HepG2 (cell line): ENCODE results near the gene POLR3K. TPM values are rescaled to one million over a fixed set of nuclear protein-coding genes. Genes with fewer than 3 reads are reported as not detected.
"Not testable (repeated sequence)": the region's sequence is repeated elsewhere in the genome, so short reads cannot be mapped to it uniquely, and the experiment has no call there.

Experiments used
- ATAC-seq: fragments of 200-7000 bp; cut with Tn5 transposase; 3 replicates; pipeline ENCODE4 v1.9.1; 2020; ENCODE audit warnings: mild to moderate bottlenecking, moderate library complexity
- BruUV-seq: library from RNA; stranded (reverse); fragments of 400-500 nt; replicated peaks from 2 replicates; lab custom pipeline; 2021; lab: Mats Ljungman, UMichigan
- CTCF ChIA-PET: fragments of 300-600 bp; formaldehyde crosslinking; extraction: SDS; loops from one replicate; lab custom pipeline; 2021; ENCODE audit warnings: low total read pairs, inconsistent platforms, low intra/inter-chr PET ratio; lab: Yijun Ruan, JAX
- POLR2A ChIA-PET: fragments of 350-600 bp; sonication (Branson Sonifier 250); formaldehyde crosslinking; loops from one replicate; lab custom pipeline; 2020; ENCODE audit warnings: antibody characterized with exemption, inconsistent platforms; lab: Yijun Ruan, JAX
- DNase-seq: peaks from one replicate; pipeline ENCODE4 v3.0.0-alpha.2; 2015; ENCODE audit warnings: low spot score
- FAIRE-seq: peaks from 3 replicates; lab custom pipeline; 2011; peaks lifted over from hg19 to GRCh38; lab: Jason Lieb, UNC
- H2AFZ ChIP-seq: one replicate; pipeline ENCODE4 v1.6.1; 2011; ENCODE audit warnings: low read length, inconsistent platforms
- H3K27ac ChIP-seq: fragments of 300-600 bp; 3 replicates; pipeline ENCODE4 v1.8.0; 2011; ENCODE audit warnings: mixed run types, mild to moderate bottlenecking, mixed read lengths, low read length, inconsistent platforms; ENCODE audit not compliant: insufficient read depth; ENCODE audit errors: extremely low read length
- H3K27me3 ChIP-seq, 2 experiments: fragments of 200-600 bp in 1 of 2; 2 replicates in 1 of 2; 3 replicates in 1 of 2; pipeline versions ENCODE4 v1.6.0 to v1.8.0; 2011; ENCODE audit warnings: low read length in 2 of 2, mild to moderate bottlenecking in 2 of 2, moderate library complexity in 2 of 2, inconsistent platforms in 1 of 2; ENCODE audit not compliant: insufficient read depth in 2 of 2, control insufficient read depth in 1 of 2
- H3K36me3 ChIP-seq, 2 experiments: fragments of 200-600 bp in 1 of 2; replicated peaks in 1 of 2; 2 replicates in 1 of 2; 3 replicates in 1 of 2; pipeline versions ENCODE4 v1.5.1 to v1.8.0; 2011; ENCODE audit warnings: low read length in 2 of 2, inconsistent platforms in 1 of 2; ENCODE audit not compliant: insufficient read depth in 2 of 2, control insufficient read depth in 1 of 2
- H3K4me1 ChIP-seq: 2 replicates; pipeline ENCODE4 v1.5.1; 2012; ENCODE audit warnings: low read length, inconsistent platforms; ENCODE audit not compliant: insufficient read depth
- H3K4me2 ChIP-seq: 2 replicates; pipeline ENCODE4 v1.6.0; 2011; ENCODE audit warnings: low read depth, low read length, inconsistent platforms
- H3K4me3 ChIP-seq, 3 experiments: fragments of 200-600 bp in 1 of 3; sonication (generic), shearing (Covaris generic) in 1 of 3; replicated peaks in 1 of 3; 2 replicates each; pipeline ENCODE4 v1.5.1; 2011 to 2016; ENCODE audit warnings: low read length in 3 of 3, inconsistent platforms in 2 of 3, low read depth in 2 of 3, mild to moderate bottlenecking in 2 of 3, control low read depth in 1 of 3, mixed read lengths in 1 of 3; ENCODE audit not compliant: insufficient read depth in 1 of 3
- H3K79me2 ChIP-seq: one replicate; pipeline ENCODE4 v1.6.1; 2011; ENCODE audit warnings: low read length, inconsistent platforms; ENCODE audit not compliant: insufficient read depth
- H3K9ac ChIP-seq: 2 replicates; pipeline ENCODE4 v1.6.0; 2011; ENCODE audit warnings: mild to moderate bottlenecking, low read depth, low read length, inconsistent platforms; ENCODE audit not compliant: insufficient read depth
- H3K9me3 ChIP-seq: 2 replicates; pipeline ENCODE4 v1.5.1; 2012; ENCODE audit warnings: mild to moderate bottlenecking, low read length
- H4K20me1 ChIP-seq: 2 replicates; pipeline ENCODE4 v1.6.0; 2011; ENCODE audit warnings: inconsistent platforms, mild to moderate bottlenecking, low read length, moderate library complexity; ENCODE audit not compliant: insufficient read depth
- AGO2 ChIP-seq: fragments of 200-400 bp; formaldehyde crosslinking; optimal IDR thresholded peaks from 2 replicates; pipeline ENCODE3; 2017; ENCODE audit warnings: mild to moderate bottlenecking, low read depth, low read length, moderate library complexity
- CEBPB ChIP-seq: IDR thresholded peaks from 2 replicates; pipeline ENCODE4 v1.6.1; 2011; ENCODE audit warnings: low read depth, low read length, improper control_type of control experiment, borderline replicate concordance
- ZFX ChIP-seq: sonication (generic); formaldehyde crosslinking; IDR thresholded peaks from 2 replicates; pipeline ENCODE4 v1.4.0; 2020; ENCODE audit warnings: mild to moderate bottlenecking, low read depth, missing genetic modification reagents, moderate library complexity
- WGBS: methylation state at CpG from one replicate; pipeline ENCODE4 v1.1.6; 2017; ENCODE audit warnings: low lambda C conversion rate; 5-methylcytosine and 5-hydroxymethylcytosine counted together
- in situ Hi-C: cut with HindIII; loops from 2 replicates; pipeline ENCODE4 v1.10.0; 2017; ENCODE audit warnings: low pct_unique_long_range_greater_than_20kb; ENCODE audit not compliant: extremely low pct_ligation_motif_present
- intact Hi-C: fragments of 100-400 bp; cut with micrococcal nuclease; formaldehyde crosslinking; loops from one replicate; pipeline ENCODE4 v1.10.0; 2022; ENCODE audit not compliant: unreplicated experiment
- polyA plus RNA-seq, 8 experiments: library from polyadenylated mRNA; depleted of rRNA in 3 of 8; stranded (reverse) in 7 of 8; unstranded in 1 of 8; fragments of >200 nt; fragmentation: Illumina TruSeq in 4 of 8; extraction: Trizol in 4 of 8; gene quantifications; 2 replicates each; pipeline versions ENCODE4 v1.2.1 to v1.2.3, GENCODE V29; 2011 to 2016; ENCODE audit warnings: low read depth in 4 of 8, missing spikeins in 1 of 8, mixed read lengths in 1 of 8; ENCODE audit not compliant: insufficient read depth in 1 of 8
- total RNA-seq, 5 experiments: library from RNA; depleted of rRNA; stranded (reverse); fragments of >200 nt; fragmentation: Illumina TruSeq; extraction: Trizol; gene quantifications; 2 replicates each; pipeline ENCODE4 v1.2.3, GENCODE V29; 2016; ENCODE audit warnings: low read depth in 1 of 5
- TF ChIP-seq, protein P1 (sequence below): sonication (generic); formaldehyde crosslinking; IDR thresholded peaks from 2 replicates; pipeline ENCODE4 v1.5.1; 2020; ENCODE audit warnings: mild to moderate bottlenecking, missing genetic modification reagents, moderate library complexity
- TF ChIP-seq, protein P2 (sequence below): sonication (generic); formaldehyde crosslinking; IDR thresholded peaks from 2 replicates; pipeline ENCODE4 v1.5.0; 2020; ENCODE audit warnings: missing genetic modification reagents

POLR3K gene
- total and polyA plus RNA-seq, 2 of the 13 experiments (the other 11 are each of a cell fraction or from before 2014, with no cell fraction given) = 14.8 to 18.8 TPM

- no peak for TF ChIP-seq ZFX
Observed at GRCh38 chr16:41439-42068, 11.9 kb downstream of the POLR3K start (continued).

GRCh38 chr16:38941-39892 is 14.2 kb downstream of the POLR3K start:
- H3K9ac ChIP-seq = no peak overlapping the region

GRCh38 chr16:38206-38605 is 15.2 kb downstream of the POLR3K start:
- WGBS = 80% methylated on average over 11 of the region's 11 CpGs
- CTCF ChIA-PET, H2AFZ ChIP-seq, H3K79me2 ChIP-seq, H3K4me2 ChIP-seq, POLR2A ChIA-PET, H3K9me3 ChIP-seq, intact Hi-C loops, H3K9ac ChIP-seq, DNase-seq, ATAC-seq, H3K36me3 ChIP-seq, FAIRE-seq, H4K20me1 ChIP-seq, H3K27ac ChIP-seq, H3K27me3 ChIP-seq, H3K4me3 ChIP-seq, in situ Hi-C loops, BruUV-seq: not testable (repeated sequence)
- H3K4me1 ChIP-seq = peaks cover 13% of the 10 kb centered on the region

More at GRCh38 chr16:38941-39892, 14.2 kb downstream of the POLR3K start:
- in situ Hi-C loops (no loop called here), intact Hi-C loops (no loop called here)
- ChIA-PET CTCF (no interaction called here), POLR2A (no interaction called here)
- Histone ChIP-seq H3K27ac (no peak overlapping the region), H3K79me2 (no peaks in the 10 kb centered on the region), H4K20me1 (no peaks in the 10 kb centered on the region), H2AFZ (no peak overlapping the region), H3K9me3 (no peaks in the 10 kb centered on the region), H3K4me1 (peaks cover 14% of the 10 kb centered on the region), H3K4me3 (no peak overlapping the region), H3K4me2 (no peak overlapping the region), H3K27me3 (no peaks in the 10 kb centered on the region), H3K36me3 (peaks cover 3 to 6% of the 10 kb centered on the region in 2 experiments; a peak in 1 of 5 replicates)
- TF ChIP-seq CEBPB = peak; percentile 39; the same call in 1 of the 2 replicates
- TF ChIP-seq, protein P1, sequence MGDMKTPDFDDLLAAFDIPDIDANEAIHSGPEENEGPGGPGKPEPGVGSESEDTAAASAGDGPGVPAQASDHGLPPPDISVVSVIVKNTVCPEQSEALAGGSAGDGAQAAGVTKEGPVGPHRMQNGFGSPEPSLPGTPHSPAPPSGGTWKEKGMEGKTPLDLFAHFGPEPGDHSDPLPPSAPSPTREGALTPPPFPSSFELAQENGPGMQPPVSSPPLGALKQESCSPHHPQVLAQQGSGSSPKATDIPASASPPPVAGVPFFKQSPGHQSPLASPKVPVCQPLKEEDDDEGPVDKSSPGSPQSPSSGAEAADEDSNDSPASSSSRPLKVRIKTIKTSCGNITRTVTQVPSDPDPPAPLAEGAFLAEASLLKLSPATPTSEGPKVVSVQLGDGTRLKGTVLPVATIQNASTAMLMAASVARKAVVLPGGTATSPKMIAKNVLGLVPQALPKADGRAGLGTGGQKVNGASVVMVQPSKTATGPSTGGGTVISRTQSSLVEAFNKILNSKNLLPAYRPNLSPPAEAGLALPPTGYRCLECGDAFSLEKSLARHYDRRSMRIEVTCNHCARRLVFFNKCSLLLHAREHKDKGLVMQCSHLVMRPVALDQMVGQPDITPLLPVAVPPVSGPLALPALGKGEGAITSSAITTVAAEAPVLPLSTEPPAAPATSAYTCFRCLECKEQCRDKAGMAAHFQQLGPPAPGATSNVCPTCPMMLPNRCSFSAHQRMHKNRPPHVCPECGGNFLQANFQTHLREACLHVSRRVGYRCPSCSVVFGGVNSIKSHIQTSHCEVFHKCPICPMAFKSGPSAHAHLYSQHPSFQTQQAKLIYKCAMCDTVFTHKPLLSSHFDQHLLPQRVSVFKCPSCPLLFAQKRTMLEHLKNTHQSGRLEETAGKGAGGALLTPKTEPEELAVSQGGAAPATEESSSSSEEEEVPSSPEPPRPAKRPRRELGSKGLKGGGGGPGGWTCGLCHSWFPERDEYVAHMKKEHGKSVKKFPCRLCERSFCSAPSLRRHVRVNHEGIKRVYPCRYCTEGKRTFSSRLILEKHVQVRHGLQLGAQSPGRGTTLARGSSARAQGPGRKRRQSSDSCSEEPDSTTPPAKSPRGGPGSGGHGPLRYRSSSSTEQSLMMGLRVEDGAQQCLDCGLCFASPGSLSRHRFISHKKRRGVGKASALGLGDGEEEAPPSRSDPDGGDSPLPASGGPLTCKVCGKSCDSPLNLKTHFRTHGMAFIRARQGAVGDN (CRISPR knock-in tag) = peak; percentile 11; the same call in 1 of the 2 replicates
- TF ChIP-seq, protein P2, sequence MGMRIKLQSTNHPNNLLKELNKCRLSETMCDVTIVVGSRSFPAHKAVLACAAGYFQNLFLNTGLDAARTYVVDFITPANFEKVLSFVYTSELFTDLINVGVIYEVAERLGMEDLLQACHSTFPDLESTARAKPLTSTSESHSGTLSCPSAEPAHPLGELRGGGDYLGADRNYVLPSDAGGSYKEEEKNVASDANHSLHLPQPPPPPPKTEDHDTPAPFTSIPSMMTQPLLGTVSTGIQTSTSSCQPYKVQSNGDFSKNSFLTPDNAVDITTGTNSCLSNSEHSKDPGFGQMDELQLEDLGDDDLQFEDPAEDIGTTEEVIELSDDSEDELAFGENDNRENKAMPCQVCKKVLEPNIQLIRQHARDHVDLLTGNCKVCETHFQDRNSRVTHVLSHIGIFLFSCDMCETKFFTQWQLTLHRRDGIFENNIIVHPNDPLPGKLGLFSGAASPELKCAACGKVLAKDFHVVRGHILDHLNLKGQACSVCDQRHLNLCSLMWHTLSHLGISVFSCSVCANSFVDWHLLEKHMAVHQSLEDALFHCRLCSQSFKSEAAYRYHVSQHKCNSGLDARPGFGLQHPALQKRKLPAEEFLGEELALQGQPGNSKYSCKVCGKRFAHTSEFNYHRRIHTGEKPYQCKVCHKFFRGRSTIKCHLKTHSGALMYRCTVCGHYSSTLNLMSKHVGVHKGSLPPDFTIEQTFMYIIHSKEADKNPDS (CRISPR knock-in tag) = no peak
- peak; percentile 64 for TF ChIP-seq AGO2
- ATAC-seq = no peak
- WGBS = 98% methylated on average over 9 of the region's 13 CpGs
- BruUV-seq = no TSS peak
- no peak for DNase-seq
- no peak for FAIRE-seq
